GM18507 (cell line): ENCODE data around the gene CCNB2.
"Not testable (repeated sequence)": the region's sequence is repeated elsewhere in the genome, so short reads cannot be mapped to it uniquely, and the experiment has no call there.

Experiments used
- DNase-seq: peaks from one replicate; pipeline ENCODE4 v3.0.0; 2011; ENCODE audit warnings: low read depth; ENCODE audit not compliant: insufficient read length; ENCODE audit errors: extremely low spot score
- FAIRE-seq: peaks from 2 replicates; lab custom pipeline; 2011; peaks lifted over from hg19 to GRCh38; lab: Jason Lieb, UNC

Gene CCNB2

GRCh38 chr15:59131456-59131855 is 26.5 kb downstream of the CCNB2 start:
- no peak for DNase-seq
- no peak for FAIRE-seq

GRCh38 chr15:59131969-59132562 is 27.1 kb downstream of the CCNB2 start:
- FAIRE-seq (no peak), DNase-seq (no peak)

GRCh38 chr15:59133929-59134427 is 29.0 kb downstream of the CCNB2 start:
- no peak for FAIRE-seq
- DNase-seq = no peak

GRCh38 chr15:59137566-59137965 is 32.6 kb downstream of the CCNB2 start:
- DNase-seq = no peak
- FAIRE-seq = no peak

- DNase-seq = peak; percentile 60
- FAIRE-seq = peak; percentile 53
These were observed 33.3 kb downstream of the CCNB2 start for GRCh38 chr15:59138243-59138642.

GRCh38 chr15:59140422-59141226 is 35.7 kb downstream of the CCNB2 start:
- FAIRE-seq (no peak), DNase-seq (no peak)

- DNase-seq (no peak), FAIRE-seq (no peak)
These were observed 38.3 kb downstream of the CCNB2 start for GRCh38 chr15:59143281-59143680.

- not testable (repeated sequence) for FAIRE-seq, DNase-seq
These were observed 39.6 kb downstream of the CCNB2 start for GRCh38 chr15:59144594-59144993.

- FAIRE-seq (no peak), DNase-seq (no peak)
These were observed 42.7 kb downstream of the CCNB2 start for GRCh38 chr15:59147666-59148065.

GRCh38 chr15:59148153-59148833 is 43.3 kb downstream of the CCNB2 start:
- FAIRE-seq (no peak), DNase-seq (no peak)

GRCh38 chr15:59150185-59150584 is 45.2 kb downstream of the CCNB2 start:
- FAIRE-seq = no peak
- no peak for DNase-seq

- DNase-seq (no peak), FAIRE-seq (no peak)
These were observed 47.9 kb downstream of the CCNB2 start for GRCh38 chr15:59152694-59153450.

- FAIRE-seq (no peak), DNase-seq (no peak)
These were observed 48.5 kb downstream of the CCNB2 start for GRCh38 chr15:59153466-59153865.

- FAIRE-seq (no peak), DNase-seq (no peak)
These were observed 49.3 kb downstream of the CCNB2 start for GRCh38 chr15:59154243-59154642.

- DNase-seq (no peak), FAIRE-seq (no peak)
These were observed 50.5 kb downstream of the CCNB2 start for GRCh38 chr15:59155431-59155830.

- DNase-seq (no peak), FAIRE-seq (no peak)
These were observed 52.5 kb downstream of the CCNB2 start for GRCh38 chr15:59157396-59157795.

GRCh38 chr15:59157840-59158700 is 53.1 kb downstream of the CCNB2 start:
- DNase-seq = no peak
- no peak for FAIRE-seq

GRCh38 chr15:59158701-59159034 is 53.7 kb downstream of the CCNB2 start:
- FAIRE-seq (no peak), DNase-seq (no peak)

- FAIRE-seq (no peak), DNase-seq (no peak)
These were observed 54.3 kb downstream of the CCNB2 start for GRCh38 chr15:59159210-59159609.
